Measurements from ENCODE around the gene TNFRSF18. TPM values are rescaled to one million over a fixed set of nuclear protein-coding genes. Genes with fewer than 3 reads are reported as not detected.

The TNFRSF18 gene
- total RNA-seq, 2 donors from 2014 or later: 0.55 TPM; not detected in 1

DNA sequence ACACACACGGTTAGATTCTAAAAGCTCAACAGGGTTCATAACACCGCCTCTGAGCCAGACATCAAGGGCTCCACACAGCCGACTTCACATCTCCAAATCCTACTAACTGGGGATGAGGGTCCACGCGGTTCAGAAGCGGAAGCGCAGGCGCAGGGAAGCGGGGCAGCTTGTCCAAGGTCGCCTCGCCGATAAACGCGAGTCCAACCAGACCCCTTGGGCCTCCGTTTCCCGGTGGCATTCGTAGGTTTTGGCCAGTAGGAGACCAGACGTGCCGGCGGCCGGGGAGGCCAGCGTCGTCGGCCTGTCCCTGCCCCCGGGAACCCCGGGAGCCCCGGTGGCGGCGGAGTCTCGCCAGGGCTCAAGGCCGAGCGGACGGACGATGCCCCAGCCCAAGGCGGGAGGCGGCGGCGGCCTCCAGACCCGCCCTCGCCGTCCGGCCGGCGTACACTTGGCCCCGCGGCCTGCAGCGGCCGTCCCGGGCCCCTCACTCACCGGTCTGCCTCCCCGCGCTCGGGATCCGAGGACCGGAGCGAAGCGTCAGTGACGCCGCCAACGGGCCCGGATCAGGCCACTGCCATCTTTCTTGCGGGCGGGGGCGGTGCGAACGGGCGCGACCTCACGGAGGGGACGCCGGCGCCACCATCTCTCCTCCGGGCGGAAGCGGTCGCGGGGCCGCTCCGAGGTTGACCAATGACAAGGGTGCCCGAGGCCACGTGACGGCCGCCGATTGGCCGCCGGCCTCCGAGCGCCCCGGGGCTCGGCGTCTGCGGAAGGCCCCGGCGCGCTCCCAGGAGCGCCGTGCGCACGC lies 25.2 kb upstream of the TNFRSF18 start, which contains the start of gene SDF4:
Gene SDF4 (minus strand): TSS at position 602 of the 808 bp plus-strand sequence. CDS start 3,229 bp downstream, outside the sequence.
- TF ChIP-seq, protein P1, sequence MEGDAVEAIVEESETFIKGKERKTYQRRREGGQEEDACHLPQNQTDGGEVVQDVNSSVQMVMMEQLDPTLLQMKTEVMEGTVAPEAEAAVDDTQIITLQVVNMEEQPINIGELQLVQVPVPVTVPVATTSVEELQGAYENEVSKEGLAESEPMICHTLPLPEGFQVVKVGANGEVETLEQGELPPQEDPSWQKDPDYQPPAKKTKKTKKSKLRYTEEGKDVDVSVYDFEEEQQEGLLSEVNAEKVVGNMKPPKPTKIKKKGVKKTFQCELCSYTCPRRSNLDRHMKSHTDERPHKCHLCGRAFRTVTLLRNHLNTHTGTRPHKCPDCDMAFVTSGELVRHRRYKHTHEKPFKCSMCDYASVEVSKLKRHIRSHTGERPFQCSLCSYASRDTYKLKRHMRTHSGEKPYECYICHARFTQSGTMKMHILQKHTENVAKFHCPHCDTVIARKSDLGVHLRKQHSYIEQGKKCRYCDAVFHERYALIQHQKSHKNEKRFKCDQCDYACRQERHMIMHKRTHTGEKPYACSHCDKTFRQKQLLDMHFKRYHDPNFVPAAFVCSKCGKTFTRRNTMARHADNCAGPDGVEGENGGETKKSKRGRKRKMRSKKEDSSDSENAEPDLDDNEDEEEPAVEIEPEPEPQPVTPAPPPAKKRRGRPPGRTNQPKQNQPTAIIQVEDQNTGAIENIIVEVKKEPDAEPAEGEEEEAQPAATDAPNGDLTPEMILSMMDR (IDR thresholded peaks at IDR 0.05): no peak
- DNase-seq (ENCODE audit: low spot score): peak; percentile 96
- no peaks in the 10 kb centered on the region for H3K27me3 ChIP-seq
- H3K4me1 ChIP-seq: peaks cover 0 to 39% of the 10 kb centered on the region in 2 donors
- no peaks in the 10 kb centered on the region for H3K9me3 ChIP-seq
- H3K36me3 ChIP-seq: peaks cover 19% of the 10 kb centered on the region
- peak within 1 kb of the TSS; percentile 88 to 96 for H3K4me3 ChIP-seq
- H3K27ac ChIP-seq: peak within 1 kb of the TSS; percentile 96 to 98

DNA sequence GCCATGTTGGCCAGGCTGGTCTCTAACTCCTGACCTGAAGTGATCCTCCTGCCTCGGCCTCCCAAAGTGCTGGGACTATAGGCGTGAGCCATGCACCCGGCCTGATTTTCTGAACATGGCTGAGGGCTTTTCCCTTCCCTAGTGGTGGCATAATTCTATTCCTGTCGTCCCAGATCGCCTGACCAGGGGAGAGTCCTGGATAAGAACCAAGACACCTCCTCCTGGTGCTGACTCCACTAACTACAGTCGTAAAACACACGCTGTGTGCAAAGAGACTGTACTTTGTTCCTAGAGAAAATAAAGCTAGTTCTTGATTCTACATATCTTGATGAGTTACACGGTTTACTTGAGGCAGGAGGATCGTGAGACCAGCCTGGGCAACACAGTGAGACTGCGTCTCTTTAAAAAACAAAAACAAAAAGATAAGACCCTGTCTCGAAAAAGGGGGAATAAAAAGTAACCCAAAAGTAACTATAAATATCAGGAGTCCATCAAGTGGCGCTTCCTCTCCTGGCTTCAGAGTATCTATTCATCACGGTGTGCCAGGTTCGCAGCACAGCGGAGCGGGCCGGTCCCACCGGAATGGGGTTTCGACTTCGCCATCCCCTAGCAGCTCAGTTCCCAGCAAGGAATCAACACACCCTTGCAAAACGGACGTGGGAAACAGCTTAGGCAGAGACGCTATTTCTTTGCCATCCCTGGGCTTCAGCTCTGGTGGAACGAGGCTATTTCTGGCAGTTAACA lies 24.4 kb upstream of the TNFRSF18 start:
- H3K4me3 ChIP-seq: peak overlapping the region; percentile 88 to 96
- H3K36me3 ChIP-seq: peaks cover 22% of the 10 kb centered on the region
- H3K4me1 ChIP-seq: peaks cover 0 to 44% of the 10 kb centered on the region in 2 donors
- no peaks in the 10 kb centered on the region for H3K9me3 ChIP-seq
- TF ChIP-seq, protein P1 (IDR thresholded peaks at IDR 0.05): no peak
- H3K27me3 ChIP-seq: no peaks in the 10 kb centered on the region
- H3K27ac ChIP-seq: peak overlapping the region; percentile 96 to 98
- no peak for DNase-seq (ENCODE audit: low spot score)

DNA sequence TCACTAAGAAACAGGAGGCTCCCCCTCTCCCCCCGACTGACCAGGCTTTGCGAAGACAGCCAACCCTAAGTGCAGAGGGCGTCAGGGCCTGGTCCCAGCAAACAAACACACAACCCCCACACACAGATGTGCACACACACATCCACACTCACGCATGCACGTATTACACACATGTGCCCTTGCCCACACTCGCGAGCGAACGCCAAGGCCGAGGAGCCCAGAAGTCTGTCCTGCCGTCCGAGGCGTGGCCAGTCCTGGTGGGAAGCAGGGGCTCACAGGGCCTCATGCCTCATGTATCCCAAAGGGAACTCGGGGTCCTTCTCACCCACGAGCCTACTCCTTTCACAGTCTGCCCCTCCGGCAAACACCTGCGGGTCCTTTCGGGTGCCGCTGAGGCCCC lies 23.4 kb upstream of the TNFRSF18 start:
- Histone ChIP-seq H3K4me1 (peaks cover 0 to 54% of the 10 kb centered on the region in 2 donors), H3K9me3 (no peaks in the 10 kb centered on the region), H3K4me3 (no peak overlapping the region), H3K27me3 (no peaks in the 10 kb centered on the region), H3K36me3 (peaks cover 22% of the 10 kb centered on the region), H3K27ac (peak overlapping the region in 1 of 2 donors; percentile 31)
- TF ChIP-seq, protein P1 (IDR thresholded peaks at IDR 0.05): no peak
- no peak for DNase-seq (ENCODE audit: low spot score)

DNA sequence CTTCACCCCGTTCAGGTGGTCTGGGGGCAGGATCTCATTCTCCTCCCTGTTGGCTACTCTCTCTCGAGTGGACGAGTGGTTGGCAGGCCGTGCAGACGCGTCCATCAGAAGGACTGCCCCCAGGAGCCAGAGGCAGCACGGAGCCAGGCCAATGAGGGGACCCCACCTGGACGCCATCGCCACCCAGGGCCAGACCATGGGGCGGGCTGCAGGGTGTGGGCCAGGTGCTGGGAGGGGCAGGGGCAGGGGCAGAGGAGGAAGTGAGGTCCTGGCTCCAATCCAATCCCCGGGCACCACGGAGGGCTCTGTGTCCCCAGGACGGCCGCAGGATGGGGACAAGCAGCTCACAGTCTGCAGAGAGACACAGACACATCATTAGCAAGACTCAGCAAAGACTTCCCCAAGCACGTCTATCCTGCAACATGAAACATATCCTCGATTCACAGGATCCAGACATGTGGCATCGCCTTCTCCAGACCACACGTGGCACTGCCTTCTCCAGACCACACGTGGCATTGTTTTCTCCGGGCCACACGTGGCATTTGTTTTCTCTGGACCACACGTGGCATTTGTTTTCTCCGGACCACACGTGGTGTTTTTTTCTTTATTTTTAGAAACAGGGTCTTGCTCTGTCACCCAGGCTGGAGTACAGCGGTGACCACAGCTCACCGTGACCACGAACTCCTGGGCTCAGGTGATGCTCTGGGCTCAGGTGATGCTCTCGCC lies 22.4 kb upstream of the TNFRSF18 start:
- no peak overlapping the region for H3K4me3 ChIP-seq
- TF ChIP-seq, protein P1 (IDR thresholded peaks at IDR 0.05): no peak
- no peaks in the 10 kb centered on the region for H3K9me3 ChIP-seq
- no peak overlapping the region for H3K27ac ChIP-seq
- peaks cover 29% of the 10 kb centered on the region for H3K36me3 ChIP-seq
- no peaks in the 10 kb centered on the region for H3K27me3 ChIP-seq
- peaks cover 0 to 54% of the 10 kb centered on the region in 2 donors for H3K4me1 ChIP-seq
- DNase-seq (ENCODE audit: low spot score): no peak

DNA sequence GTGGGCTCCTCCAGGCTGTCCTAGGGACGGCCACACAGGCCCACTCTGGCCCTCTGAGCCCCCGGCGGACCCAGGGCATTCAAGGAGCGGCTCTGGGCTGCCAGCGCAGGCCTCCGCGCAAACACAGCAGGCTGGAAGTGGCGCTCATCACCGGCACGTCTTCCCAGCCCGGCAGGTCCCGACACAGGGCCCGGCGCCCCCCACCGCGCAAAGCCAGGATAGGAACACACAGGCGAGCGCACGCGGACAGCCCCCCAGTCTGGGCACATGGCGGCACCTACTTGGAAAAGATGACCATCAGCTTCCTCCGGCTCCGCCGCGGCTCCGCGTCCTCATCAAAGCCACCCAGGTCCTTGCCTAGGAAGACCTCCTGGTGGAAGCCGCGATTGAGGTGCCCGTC lies 21.8 kb upstream of the TNFRSF18 start:
- Histone ChIP-seq H3K4me3 (no peak overlapping the region), H3K36me3 (peaks cover 35% of the 10 kb centered on the region), H3K27ac (no peak overlapping the region), H3K9me3 (no peaks in the 10 kb centered on the region), H3K27me3 (no peaks in the 10 kb centered on the region), H3K4me1 (peaks cover 0 to 51% of the 10 kb centered on the region in 2 donors)
- TF ChIP-seq, protein P1 (IDR thresholded peaks at IDR 0.05): no peak
- DNase-seq (ENCODE audit: low spot score): no peak

Measured in right atrium auricular region (tissue), 2 donors.